GM12864 (cell line): ENCODE measurements around the gene CGB7.
"Not testable (repeated sequence)": the region's sequence is repeated elsewhere in the genome, so short reads cannot be mapped to it uniquely, and the experiment has no call there.

Experiments
- DNase-seq: peaks from one replicate; pipeline ENCODE4 v3.0.0-alpha.2; 2011; ENCODE audit warnings: low read depth
- H3K4me3 ChIP-seq: 2 replicates; pipeline ENCODE4 v1.5.1; 2011; ENCODE audit warnings: mild to moderate bottlenecking, low read depth, low read length, control low read depth
- CTCF ChIP-seq: IDR thresholded peaks from 2 replicates; pipeline ENCODE4 v1.5.1; 2011; ENCODE audit warnings: low read depth, mild to moderate bottlenecking, moderate library complexity, low read length, control low read depth, inconsistent platforms; ENCODE audit errors: missing control alignments

CGB7 gene

GRCh38 chr19:49085868-49086232, 28.3 kb upstream of the CGB7 start:
- DNase-seq = no peak
- TF ChIP-seq CTCF = no peak
- H3K4me3 ChIP-seq = peak overlapping the region; percentile 97

GRCh38 chr19:49085020-49085867, 27.7 kb upstream of the CGB7 start, which contains the start of gene SNRNP70:
Gene SNRNP70, plus strand, starts transcription at chr19:49085451. Its CDS starts 964 bp downstream, at chr19:49086415.
- DNase-seq = peak; percentile 97
- TF ChIP-seq CTCF = no peak
- H3K4me3 ChIP-seq = peak within 1 kb of the TSS; percentile 97

- no peak for DNase-seq
- no peak for TF ChIP-seq CTCF
- H3K4me3 ChIP-seq = peak overlapping the region; percentile 97
These were observed 26.9 kb upstream of the CGB7 start for GRCh38 chr19:49084206-49085019.

GRCh38 chr19:49081273-49081672, 23.7 kb upstream of the CGB7 start:
- no peak for TF ChIP-seq CTCF
- no peak overlapping the region for H3K4me3 ChIP-seq
- DNase-seq = no peak

- no peak for TF ChIP-seq CTCF
- H3K4me3 ChIP-seq = no peak overlapping the region
- no peak for DNase-seq
These were observed 22.8 kb upstream of the CGB7 start for GRCh38 chr19:49080392-49080791.

GRCh38 chr19:49074869-49075268, 17.3 kb upstream of the CGB7 start:
- not testable (repeated sequence) for DNase-seq, H3K4me3 ChIP-seq
- TF ChIP-seq CTCF = peak; percentile 63
